HG03457 (cell line): Measurements from ENCODE around the gene WDR17.
A peak's percentile ranks its signal among the peaks of the same experiment; 100 is the strongest.
"Not testable (repeated sequence)": the region's sequence is repeated elsewhere in the genome, so short reads cannot be mapped to it uniquely, and the experiment has no call there.

ENCODE experiments used
- ATAC-seq: cut with Tn5 transposase; IDR thresholded peaks from one replicate; pipeline ENCODE4 v1.9.1; 2021; ENCODE audit warnings: moderate number of reproducible peaks; ENCODE audit not compliant: unreplicated experiment

Gene WDR17

DNA sequence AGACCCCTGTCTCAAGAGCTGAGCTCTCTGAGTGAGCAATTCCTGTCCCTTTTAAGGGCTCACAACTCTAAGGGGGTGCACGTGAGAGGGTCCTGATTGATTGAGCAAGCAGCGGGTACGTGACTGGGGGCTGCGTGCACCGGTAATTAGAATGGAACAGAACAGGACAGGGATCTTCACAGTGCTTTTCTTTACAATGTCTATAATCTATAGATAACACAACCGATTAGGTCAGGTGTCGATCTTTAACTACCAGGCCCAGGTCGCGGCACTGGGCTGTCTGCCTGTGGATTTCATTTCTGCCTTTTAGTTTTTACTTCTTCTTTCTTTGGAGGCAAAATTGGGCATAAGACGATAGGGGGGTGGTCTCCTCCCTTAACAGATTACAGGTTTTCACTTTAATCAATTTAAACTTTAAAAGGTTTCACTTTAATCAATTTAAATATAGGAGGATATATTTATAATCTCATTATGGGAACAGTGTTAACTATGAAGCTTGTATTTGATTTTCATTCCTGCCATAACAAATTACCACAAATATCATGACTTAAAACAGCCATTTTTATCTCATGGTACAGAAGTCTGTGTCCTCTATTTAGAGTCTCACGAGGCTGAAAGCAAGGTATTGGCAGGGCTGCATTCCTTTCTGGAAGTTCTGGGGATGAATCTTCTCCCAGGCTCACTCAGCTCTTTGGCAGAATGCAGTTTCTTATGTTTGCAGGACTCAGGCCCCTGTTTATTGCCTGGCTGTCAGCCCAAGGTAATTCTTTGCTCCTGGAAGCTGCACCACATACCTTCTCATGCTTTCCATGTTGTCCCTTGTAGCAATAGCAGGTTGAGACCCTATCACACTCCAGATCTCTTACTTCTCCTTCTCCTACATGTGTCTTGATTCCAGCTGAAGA, 124.5 kb downstream of the WDR17 start:
- no peak for ATAC-seq

DNA sequence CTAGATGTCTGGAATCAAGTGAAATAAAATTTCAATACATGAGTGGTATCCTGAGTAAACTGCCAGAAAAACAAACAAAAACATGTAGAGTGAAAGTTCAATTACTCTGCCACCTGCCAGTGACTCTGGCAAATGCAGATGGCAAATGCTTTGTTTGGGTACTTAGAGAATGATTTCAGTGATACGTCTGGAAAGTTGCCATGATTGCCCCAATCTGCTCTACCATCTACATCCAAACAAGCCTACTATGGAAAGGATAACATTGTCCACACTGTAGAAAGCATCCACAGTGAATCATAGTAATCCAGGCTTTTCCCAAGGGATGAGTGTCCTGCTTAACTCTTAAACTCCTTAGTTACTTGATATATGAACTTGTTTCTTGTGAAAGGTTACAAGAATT, 126.3 kb downstream of the WDR17 start:
- ATAC-seq, result no peak

DNA sequence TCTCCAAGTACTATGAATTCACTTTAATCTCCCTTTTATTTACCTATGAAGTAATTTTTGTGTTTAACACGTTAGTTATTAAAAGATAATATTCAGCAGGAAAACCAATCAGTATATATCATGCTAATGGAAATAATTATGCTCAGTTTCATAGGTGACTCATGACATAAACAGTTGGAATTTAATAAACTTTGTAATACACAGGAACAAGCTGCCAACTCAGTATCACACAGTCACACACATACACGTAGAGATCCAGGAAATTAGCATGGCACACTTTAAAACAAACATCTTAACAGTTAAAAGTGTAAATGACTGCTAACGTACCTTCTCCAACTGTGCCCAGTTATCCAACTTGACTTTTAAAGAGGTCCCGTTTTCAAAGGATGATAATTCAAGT, 127.5 kb downstream of the WDR17 start:
- no peak for ATAC-seq

DNA sequence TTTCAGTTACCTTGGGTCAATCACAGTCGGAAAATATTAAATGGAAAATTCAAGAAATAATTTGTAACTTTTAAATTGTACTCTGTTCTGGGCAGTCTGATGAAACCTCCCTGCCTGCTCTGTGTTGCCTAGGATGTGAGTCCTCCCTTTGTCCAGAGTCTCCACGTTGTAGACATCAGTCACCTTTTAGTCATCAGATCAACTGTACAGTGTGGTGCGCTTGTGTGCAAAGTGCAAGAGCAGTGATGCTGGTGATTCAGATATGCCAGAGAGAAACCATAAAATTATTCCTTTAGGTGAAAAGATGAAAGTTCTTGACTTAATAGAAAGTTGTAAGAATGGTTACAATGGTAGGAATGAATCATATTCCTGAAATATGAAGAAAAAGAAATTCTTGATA, 128.3 kb downstream of the WDR17 start:
- ATAC-seq, result no peak

DNA sequence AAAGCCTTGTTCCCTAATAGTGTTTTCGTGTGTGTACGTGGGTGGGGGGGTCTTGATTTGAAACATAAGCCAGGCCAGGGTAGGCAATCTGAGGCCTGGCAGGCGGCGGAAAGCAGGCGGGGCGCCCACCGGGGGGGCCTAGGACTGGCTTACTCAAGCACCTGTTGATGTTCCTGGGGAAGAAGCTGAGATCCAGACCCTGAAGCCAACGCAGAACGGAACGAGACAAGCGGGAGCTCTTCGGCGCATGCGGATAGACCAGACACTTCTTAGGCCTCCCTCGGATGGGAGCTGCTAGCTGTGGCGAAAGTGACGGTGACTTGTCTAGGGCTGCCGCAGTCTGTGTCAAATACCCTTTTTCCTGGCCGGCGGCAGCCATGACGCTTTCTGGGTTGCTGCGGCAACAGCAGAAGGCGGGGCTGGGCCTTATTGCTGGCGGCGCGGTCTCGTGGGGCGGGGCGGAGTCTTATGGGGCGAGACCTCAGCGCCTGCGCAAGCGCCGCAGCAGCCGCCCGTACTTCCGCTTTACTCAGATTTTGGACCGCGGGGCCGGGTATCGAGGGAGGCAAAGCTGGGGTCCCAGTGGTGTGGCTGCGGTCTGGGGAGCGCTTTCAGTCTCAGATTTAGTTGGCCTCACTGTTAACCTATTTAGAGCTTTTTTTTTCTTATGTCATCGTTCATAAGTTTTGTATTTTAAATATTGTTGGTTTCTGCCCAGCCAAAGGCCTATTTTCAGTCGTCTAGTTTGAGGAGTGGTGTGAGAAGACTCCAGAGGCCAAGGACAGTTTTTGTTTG, 129.7 kb downstream of the WDR17 start, which contains the start of gene SPATA4:
SPATA4 (minus strand) TSS at position 402 of the 795 bp plus-strand sequence; CDS start at position 379, 23 bp downstream.
- peak; percentile 98 for ATAC-seq

DNA sequence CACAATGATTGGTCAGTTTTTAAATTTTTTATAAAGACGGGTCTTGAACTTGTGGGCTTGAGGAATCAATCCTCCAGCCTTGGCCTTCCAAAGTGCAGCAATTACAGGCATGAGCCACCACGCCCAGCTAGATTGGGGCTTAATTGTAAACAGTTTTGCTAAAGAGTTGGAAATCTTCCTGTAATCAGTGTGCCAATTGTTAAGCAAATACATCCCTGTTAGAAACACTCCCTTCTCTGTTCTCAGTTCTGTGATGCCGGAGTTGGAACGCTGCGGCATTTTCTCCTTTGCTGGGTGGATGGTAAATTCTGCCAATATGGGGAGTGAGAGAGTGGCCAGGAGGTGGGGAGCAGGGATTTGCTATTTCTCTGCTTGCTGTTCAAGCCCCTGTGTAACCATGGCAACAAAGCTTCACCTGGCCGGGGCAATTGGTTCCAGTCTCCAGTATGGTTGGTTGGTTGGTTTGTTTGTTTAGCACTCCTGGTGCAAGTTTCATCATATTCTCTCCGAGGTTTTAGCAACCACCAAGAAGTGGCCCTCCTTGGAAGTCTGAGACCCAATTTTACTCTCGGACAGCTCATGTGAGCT, 132.8 kb downstream of the WDR17 start:
- no peak for ATAC-seq

DNA sequence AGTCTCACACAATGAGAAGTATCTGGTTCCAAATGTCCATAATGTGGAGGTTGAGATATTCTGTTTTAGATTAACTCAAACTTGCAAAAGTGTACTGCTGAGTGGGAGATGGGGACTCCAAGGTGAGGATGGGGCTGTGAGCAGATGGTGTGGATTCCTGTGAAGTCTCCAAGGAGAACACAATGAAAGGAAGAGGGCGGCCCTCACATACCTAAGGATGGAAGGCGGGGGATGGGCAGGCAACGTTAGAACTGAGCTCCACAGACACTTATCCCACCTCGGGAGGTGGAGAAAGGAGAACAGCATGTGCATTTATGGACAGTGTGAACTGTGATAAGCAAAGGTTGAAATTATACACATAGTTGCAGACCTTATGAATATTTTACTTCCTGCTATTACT, 139.7 kb downstream of the WDR17 start:
- no peak for ATAC-seq

DNA sequence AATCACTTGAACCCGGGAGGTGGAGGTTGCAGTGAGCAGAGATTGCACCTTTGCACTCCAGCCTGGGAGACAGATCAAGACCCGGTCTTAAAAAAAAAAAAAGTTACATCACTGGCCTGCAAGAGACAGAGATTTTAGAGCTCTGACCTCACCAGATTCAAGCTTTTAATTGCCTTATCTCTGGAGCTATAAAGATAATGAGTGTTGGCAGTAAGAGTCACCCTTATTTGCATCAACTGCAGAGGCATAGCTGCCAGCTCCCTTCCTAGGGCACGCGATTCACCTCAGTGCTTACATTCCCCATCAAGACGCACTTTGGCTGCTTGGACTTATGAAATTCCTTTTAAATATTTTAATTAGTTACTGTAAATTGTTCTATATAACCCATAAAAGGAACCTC, 142.2 kb downstream of the WDR17 start:
- ATAC-seq, result no peak

DNA sequence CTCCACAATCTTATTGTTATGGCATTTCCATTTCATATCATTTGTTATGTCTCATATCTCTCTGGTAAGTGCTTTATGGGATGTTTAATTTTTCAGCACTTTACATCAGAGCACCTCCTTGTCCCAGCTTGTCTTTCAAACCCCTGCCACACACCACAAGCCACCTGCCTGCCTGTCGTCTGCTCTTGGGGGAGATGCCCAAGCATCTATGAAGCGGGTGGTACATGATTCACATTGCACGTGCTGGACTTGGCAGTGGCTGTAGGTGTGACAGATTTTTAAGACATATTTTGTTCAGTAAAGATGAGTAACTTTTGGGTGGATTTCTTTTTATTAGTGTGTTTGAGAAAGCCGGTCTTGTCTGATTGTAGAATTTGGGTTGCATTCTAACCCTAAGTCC, 143.9 kb downstream of the WDR17 start:
- no peak for ATAC-seq

DNA sequence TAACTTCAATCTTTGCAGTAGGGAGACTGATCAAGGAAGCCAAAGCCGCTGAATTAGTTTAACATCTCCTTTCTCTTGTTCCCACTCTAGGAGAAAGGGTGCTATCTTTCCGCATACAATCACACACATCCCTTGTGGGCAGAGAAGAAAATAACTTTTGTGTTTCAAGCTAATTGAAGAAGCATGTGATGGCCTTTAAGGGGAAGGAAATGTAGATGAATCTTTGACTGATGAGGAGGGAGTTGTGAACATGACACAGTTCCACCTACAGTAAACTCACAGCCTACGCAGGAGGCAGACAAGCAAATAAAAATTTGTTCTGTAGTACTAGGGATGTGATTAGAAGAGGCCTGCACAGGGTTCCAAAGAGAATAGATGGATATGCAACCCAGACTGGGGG, 144.5 kb downstream of the WDR17 start:
- no peak for ATAC-seq

DNA sequence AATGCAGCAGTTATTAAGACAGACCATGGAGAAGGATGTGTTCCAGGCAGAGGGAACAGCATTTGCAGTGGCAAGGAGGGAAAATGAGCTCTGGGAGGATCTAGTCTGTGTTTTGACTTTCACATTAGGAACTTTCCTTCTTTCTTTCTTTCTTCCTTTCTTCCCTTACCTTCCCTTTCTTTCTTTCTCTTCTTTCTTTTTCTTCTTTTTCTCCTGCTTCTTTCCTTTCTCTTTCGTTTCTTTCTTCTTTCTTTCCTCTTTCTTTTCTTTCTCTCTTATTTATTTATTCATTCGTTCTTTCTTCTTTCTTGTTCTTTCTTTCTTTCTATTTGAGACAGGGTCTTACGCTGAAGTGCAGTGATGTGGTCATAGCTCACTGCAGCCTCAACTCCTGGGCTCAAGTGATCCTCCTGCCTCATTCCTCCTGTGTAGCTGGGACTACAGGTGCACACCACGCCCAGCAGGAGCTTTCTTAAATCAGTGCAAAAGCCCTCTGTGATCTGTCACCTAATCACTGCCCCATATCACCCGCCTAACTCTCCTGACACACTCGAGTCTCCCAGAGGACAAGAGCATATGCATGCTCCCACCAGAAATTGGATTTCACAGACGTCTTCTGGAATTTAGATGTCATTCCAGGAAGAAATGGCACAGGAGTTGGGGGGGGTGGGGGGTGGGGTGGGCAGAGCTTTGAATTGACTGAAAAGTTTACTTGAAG, 145.1 kb downstream of the WDR17 start:
- no peak for ATAC-seq

DNA sequence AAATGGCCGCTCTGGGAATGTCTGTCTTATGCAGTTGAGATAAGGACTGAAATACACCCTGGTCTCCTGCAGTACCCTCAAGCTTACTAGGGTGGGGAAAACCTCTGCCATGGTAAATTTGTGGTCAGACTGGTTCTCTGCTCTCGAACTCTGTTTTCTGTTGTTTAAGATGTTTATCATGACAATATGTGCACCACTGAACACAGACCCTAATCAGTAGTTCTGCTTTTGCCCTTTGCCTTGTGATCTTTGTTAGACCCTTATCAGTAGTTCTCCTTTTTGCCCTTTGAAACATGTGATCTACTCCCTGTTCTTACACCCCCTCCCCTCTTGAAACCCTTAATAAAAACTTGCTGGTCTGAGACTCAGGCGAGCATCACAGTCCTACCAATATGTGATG, 146.7 kb downstream of the WDR17 start:
- not testable (repeated sequence) for ATAC-seq

DNA sequence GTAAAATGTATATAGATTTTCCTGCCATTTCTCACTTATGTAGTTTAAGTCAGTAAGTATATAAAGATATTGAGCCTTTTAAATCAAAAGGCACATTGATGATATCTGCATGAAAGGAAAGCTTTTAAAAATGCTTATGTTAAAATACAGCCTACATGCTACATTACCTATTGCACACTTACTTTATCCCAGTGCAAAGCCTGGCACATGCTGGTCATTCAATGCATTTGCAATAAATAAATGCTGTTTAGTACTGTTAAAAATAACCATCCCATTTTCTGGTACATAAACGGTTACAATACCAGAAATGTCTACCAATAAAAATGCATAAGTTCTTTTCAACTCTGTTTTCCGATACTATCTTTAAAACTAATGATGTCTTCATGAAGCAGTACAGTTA, 151.9 kb downstream of the WDR17 start:
- ATAC-seq, result no peak

DNA sequence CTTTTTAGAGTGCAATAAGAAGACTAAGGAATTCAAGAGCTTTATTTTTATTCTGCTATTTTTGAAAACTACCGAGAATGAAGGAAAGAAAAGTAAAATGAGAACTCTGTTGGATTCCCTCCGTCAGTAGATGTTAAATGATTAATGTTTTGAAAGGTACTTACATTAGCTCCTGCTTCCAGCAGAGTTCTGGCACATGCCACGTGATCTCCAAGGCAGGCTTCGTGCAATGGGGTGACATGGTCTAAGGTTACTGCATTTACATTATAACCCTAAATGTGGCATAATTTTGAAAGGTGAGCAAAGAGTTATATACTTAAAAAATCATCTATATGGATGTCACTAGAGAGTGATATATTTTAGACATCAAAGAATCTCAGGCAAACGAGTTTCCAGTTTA, 156.5 kb downstream of the WDR17 start:
- ATAC-seq, result no peak

DNA sequence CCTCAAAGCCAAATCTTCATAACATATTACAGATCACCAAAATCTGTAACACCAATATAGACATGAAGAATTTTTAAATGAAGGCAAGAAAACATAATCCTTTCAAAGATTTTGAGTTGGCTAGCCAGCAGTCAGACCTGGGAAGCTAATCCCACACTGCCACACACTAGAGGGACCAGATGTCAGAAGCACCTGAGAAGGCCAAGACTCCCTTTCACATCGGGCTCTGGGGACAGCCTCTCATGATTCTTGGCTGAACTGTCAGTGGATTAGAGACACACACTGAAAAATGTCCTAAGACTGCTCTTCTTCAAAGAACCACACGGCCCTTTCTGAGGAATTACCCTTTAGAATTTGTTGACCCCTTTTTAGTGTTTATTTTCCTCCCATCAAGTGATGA, 157.9 kb downstream of the WDR17 start:
- no peak for ATAC-seq

DNA sequence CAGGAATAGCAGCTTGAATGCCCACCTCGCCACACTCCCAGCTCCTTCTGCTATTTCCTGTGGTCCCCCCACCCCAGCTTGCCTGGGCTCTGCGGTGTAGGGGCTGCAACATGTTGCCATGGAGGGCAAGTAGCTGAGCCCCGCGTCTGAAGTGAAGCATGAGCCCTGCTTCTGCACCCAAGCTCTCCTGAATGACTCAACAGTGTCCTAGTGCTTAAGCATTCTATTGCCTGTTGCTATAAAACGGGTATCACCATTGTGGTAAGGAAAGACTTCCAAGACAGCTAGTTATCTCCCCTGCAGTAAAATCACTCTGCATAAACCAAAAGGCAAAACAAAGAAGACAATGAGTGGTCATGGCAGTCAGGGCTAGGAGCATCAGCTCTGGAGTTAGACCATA, 161.1 kb downstream of the WDR17 start:
- no peak for ATAC-seq

DNA sequence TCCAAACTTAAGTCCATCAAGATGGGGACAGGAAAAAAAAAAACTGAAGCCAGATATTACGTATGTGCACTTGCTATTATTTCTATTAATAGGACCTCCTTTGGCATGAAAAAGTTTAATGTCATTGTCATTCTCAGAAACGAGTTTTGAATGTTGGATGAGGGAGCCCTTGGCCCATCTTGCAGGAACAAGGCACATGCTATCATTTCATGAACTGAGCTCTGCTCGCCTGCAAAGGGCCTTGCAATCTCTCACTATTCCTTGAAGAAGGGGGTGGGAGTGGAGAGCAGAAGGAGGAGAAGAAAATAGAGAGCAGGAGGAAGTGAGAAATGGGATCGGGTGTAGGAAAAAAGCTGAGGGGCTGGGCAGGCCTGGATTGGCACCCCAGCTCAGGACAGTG, 164.0 kb downstream of the WDR17 start:
- ATAC-seq, result no peak
